Measurements from ENCODE around the gene CRTC3.
"Not testable (repeated sequence)": the region's sequence is repeated elsewhere in the genome, so short reads cannot be mapped to it uniquely, and the experiment has no call there.

CRTC3 gene

DNA sequence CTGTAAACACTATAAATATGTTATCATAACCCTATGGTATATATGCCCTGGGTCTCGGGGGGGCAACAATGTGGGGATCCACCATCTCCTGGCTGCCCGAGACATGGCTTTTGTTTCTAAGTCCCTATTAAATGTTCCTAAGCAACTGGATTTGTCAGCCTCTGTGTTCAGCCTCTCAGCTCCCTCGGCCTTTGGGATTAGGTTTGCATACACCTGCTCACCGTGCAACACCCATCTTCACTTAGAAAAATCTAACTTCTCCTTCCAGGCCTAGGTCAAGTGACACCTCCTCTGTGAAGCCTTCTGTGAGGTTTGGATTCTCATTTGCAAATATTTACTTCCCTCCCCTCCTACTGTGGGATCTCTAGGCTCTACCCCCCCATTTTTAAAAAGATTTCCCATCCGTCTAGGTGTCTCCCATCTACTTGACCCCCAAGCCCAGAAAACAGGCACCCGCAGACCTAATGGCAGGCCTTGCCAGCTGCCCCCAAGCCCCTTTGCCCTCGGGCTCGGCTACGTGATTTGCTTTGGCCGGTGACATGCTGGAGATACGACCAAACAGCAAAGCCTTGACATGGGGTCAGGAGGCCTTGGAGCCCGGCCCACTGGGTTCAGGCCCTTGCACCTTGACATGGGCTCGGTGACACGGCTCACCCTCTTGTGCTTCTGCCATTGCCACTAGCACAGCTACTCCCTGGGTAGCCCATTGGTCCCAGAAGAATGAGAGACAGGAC is 121.4 kb downstream of the CRTC3 start:
- DNase-seq (ENCODE audit: low read depth) = no peak

- DNase-seq (ENCODE audit: low read depth) = no peak
Measured at GRCh38 chr15:90654233-90655136, 124.8 kb downstream of the CRTC3 start.

- DNase-seq (ENCODE audit: low read depth) = not testable (repeated sequence)
Measured at GRCh38 chr15:90657520-90658172, 127.9 kb downstream of the CRTC3 start.

- DNase-seq (ENCODE audit: low read depth) = no peak
Measured at GRCh38 chr15:90659481-90659880, 129.8 kb downstream of the CRTC3 start.

- DNase-seq (ENCODE audit: low read depth) = no peak
Measured at GRCh38 chr15:90660195-90660998, 130.7 kb downstream of the CRTC3 start.

GRCh38 chr15:90660999-90661330 is 131.2 kb downstream of the CRTC3 start:
- DNase-seq (ENCODE audit: low read depth) = not testable (repeated sequence)

GRCh38 chr15:90664081-90664461 is 134.3 kb downstream of the CRTC3 start:
- not testable (repeated sequence) for DNase-seq (ENCODE audit: low read depth)

- DNase-seq (ENCODE audit: low read depth) = no peak
Measured at GRCh38 chr15:90664650-90665287, 135.0 kb downstream of the CRTC3 start.

DNA sequence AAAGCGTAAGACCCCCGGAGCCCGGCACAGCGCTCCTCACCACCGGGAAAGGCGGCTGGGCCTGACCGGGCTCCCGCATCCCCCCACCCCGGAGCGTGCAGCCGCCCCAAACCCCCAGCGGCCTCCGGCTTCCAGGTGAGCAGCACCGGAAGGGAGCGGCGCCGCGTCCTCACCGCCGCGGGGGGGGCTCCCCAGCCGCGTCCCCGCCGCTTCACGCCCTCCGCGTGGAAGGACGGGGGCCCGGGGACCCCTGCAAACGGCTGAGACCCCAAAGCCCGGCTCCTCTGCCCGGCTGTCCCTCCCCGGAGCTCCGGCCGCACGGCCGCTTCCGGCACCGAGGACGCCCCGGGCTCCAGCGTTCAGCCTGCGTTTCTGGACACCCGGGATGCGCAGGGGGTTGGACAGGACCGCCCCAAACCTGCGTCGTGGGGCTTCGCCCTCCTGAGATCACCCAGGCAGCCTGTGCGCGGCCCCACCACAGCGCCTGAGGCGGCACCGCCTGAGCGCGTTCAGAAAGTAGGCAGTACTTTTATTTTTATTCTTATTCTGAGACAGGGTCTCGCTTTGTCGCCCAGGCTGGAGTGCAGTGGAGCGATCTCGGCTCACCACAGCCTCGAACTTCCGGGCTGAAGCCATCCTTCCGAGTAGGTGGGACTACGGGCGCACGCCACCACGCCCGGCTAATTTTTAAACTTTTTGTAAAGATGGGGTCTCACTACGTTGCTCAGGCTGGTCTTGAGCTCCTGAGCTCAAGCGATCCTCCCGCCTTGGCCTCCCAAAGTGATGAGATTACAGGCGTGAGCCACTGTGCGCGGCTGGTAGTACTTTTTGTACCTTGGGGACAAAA is 135.8 kb downstream of the CRTC3 start:
- no peak for DNase-seq (ENCODE audit: low read depth)

- no peak for DNase-seq (ENCODE audit: low read depth)
Measured at GRCh38 chr15:90666135-90666909, 136.6 kb downstream of the CRTC3 start.

DNA sequence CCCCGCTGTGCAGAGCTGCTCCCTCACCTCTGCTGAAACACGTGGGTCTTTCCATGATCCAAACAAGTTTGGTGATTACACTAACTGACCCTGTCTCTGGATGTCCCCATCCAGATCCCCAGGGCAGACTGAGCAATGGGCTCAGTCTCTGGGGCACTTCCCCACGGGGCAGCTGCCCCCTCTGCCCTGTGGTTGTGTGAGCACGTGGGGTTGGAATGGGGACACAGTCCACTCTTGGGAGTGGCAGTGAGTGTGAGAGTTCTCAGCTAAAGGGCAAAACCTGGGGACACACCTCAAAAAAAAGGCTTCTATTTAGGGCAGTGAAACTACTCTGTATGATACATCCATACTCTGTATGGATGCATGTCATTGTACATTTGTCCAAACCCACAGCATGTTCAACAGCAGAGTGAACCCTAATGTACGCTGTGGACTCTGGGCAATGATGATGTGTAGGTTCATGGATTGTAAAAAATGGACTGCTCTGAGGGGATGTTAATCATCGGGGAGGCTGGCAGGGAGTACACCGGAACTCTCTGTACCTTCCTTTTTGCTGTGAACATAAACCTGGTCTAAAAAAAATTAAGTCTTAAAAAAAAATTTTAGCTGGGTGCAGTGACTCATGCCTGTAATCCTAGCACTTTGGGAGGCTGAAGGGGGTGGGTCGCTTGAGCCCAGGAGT is 137.5 kb downstream of the CRTC3 start:
- DNase-seq (ENCODE audit: low read depth) = no peak

- DNase-seq (ENCODE audit: low read depth) = not testable (repeated sequence)
Measured at GRCh38 chr15:90667755-90668345, 138.1 kb downstream of the CRTC3 start.

DNA sequence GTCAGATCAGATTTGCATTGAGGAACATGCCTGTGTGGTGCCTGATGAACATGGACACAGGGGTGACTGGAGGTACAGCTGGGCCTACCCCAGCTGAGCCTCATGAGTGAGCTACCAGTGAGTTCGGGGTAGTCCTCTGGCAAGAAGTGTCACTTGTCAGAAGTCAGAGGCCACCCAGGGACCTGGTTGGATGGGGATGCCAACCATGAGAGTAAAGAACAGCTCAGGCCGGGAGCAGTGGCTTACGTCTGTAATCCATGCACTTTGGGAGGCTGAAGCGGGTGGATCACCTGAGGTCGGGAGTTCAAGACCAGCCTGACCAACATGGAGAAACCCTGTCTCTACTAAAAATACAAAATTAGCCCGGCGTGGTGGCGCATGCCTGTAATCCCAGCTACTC is 140.9 kb downstream of the CRTC3 start:
- DNase-seq (ENCODE audit: low read depth) = not testable (repeated sequence)

GRCh38 chr15:90671216-90671615 is 141.5 kb downstream of the CRTC3 start:
- DNase-seq (ENCODE audit: low read depth) = no peak

GRCh38 chr15:90673357-90673756 is 143.6 kb downstream of the CRTC3 start:
- not testable (repeated sequence) for DNase-seq (ENCODE audit: low read depth)

DNA sequence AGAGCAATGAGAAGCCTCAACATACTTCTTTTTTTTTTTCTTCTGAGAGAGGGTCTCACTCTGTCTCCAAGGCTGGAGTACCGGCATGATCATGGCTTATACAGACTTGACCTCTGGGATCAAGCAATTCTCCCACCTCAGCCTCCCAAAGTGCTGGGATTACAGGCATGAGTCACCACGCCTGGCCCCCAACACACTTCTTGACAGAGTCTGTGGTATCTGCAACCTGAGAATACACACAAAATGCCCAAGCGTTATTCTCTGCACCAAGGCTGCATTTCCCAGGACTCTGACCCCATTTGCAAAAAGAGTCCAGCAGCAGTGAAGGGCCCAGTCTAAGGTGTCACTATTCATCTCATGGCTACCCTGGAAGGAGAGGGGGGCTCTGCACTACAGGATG is 144.8 kb downstream of the CRTC3 start:
- no peak for DNase-seq (ENCODE audit: low read depth)

- no peak for DNase-seq (ENCODE audit: low read depth)
Measured at GRCh38 chr15:90675464-90675863, 145.7 kb downstream of the CRTC3 start.

Data from HS-27A (cell line).